IMR-90 (cell line): ENCODE measurements around the gene SKIC8. TPM values are rescaled to one million over a fixed set of nuclear protein-coding genes. Genes with fewer than 3 reads are reported as not detected.

Source experiments
- ATAC-seq: fragments of 200-7000 bp; cut with Tn5 transposase; 2 replicates; pipeline ENCODE4 v1.9.1; 2020; ENCODE audit warnings: low read depth, mild to moderate bottlenecking, moderate library complexity
- BruUV-seq: library from RNA; stranded (reverse); fragments of 400-500 nt; replicated peaks from 2 replicates; lab custom pipeline; 2021; lab: Mats Ljungman, UMichigan
- CTCF ChIA-PET: fragments of 300-600 bp; formaldehyde crosslinking; extraction: SDS; loops from one replicate; lab custom pipeline; 2021; ENCODE audit warnings: antibody characterized with exemption; lab: Yijun Ruan, JAX
- POLR2A ChIA-PET: fragments of 300-600 bp; sonication (Branson Sonifier 250); formaldehyde crosslinking; loops from one replicate; lab custom pipeline; 2022; ENCODE audit warnings: antibody characterized with exemption; ENCODE audit not compliant: unreplicated experiment; lab: Charles Lee
- DNase-seq: peaks from one replicate; pipeline ENCODE4 v3.0.0; 2013
- H2AFZ ChIP-seq: replicated peaks from 2 replicates; pipeline ENCODE3; 2013; ENCODE audit warnings: low read length, mild to moderate bottlenecking; ENCODE audit not compliant: poor library complexity
- H2AK5ac ChIP-seq: 2 replicates; pipeline ENCODE4 v1.6.1; 2013; ENCODE audit warnings: low read depth, low read length, inconsistent platforms
- H2AK9ac ChIP-seq: replicated peaks from 2 replicates; pipeline ENCODE3; 2013; ENCODE audit warnings: mild to moderate bottlenecking, low read depth, low read length, moderate library complexity; ENCODE audit not compliant: poor library complexity
- H2BK120ac ChIP-seq: 2 replicates; pipeline ENCODE4 v1.6.1; 2013; ENCODE audit warnings: low read depth, low read length, inconsistent platforms
- H2BK15ac ChIP-seq: 3 replicates; pipeline ENCODE4 v1.6.1; 2013; ENCODE audit warnings: low read depth, low read length, inconsistent platforms
- H2BK20ac ChIP-seq: 2 replicates; pipeline ENCODE4 v1.6.1; 2013; ENCODE audit warnings: low read depth, mild to moderate bottlenecking, inconsistent platforms, low read length, moderate library complexity
- H2BK5ac ChIP-seq: 2 replicates; pipeline ENCODE4 v1.6.1; 2013; ENCODE audit warnings: mild to moderate bottlenecking, low read depth, low read length, inconsistent platforms; ENCODE audit not compliant: poor library complexity, severe bottlenecking
- H3K14ac ChIP-seq: replicated peaks from 2 replicates; pipeline ENCODE4 v1.6.1; 2013; ENCODE audit warnings: low read depth, low read length, inconsistent platforms
- H3K18ac ChIP-seq: 2 replicates; pipeline ENCODE4 v1.6.1; 2013; ENCODE audit warnings: low read depth, low read length, control low read depth
- H3K23ac ChIP-seq: 2 replicates; pipeline ENCODE4 v1.6.1; 2013; ENCODE audit warnings: low read depth, low read length, inconsistent platforms
- H3K27ac ChIP-seq: 2 replicates; pipeline ENCODE4 v1.5.1; 2013; ENCODE audit warnings: mild to moderate bottlenecking, control low read depth, low read length; ENCODE audit not compliant: insufficient read depth
- H3K27me3 ChIP-seq: 2 replicates; pipeline ENCODE4 v1.6.1; 2013; ENCODE audit warnings: low read length; ENCODE audit not compliant: control insufficient read depth, insufficient read depth
- H3K36me3 ChIP-seq: 2 replicates; pipeline ENCODE4 v1.6.1; 2013; ENCODE audit warnings: low read length, mixed read lengths; ENCODE audit not compliant: control insufficient read depth, insufficient read depth
- H3K4ac ChIP-seq: 2 replicates; pipeline ENCODE4 v1.6.1; 2013; ENCODE audit warnings: low read depth, low read length, inconsistent platforms
- H3K4me1 ChIP-seq: 2 replicates; pipeline ENCODE4 v1.6.1; 2013; ENCODE audit warnings: low read length, mixed read lengths; ENCODE audit not compliant: control insufficient read depth, insufficient read depth
- H3K4me2 ChIP-seq: 2 replicates; pipeline ENCODE4 v1.6.1; 2013; ENCODE audit warnings: low read depth, mild to moderate bottlenecking, control low read depth, low read length, moderate library complexity
- H3K4me3 ChIP-seq: 2 replicates; pipeline ENCODE4 v1.5.1; 2013; ENCODE audit warnings: low read depth, mild to moderate bottlenecking, control low read depth, low read length, moderate library complexity; ENCODE audit not compliant: insufficient read depth
- H3K56ac ChIP-seq: 2 replicates; pipeline ENCODE4 v1.6.1; 2013; ENCODE audit warnings: low read length, inconsistent platforms; ENCODE audit not compliant: insufficient read depth; ENCODE audit errors: extremely low read depth
- H3K79me1 ChIP-seq, 2 experiments: 2 replicates each; pipeline ENCODE4 v1.6.1; 2013; ENCODE audit warnings: low read length in 2 of 2, inconsistent platforms in 1 of 2, low read depth in 1 of 2
- H3K9ac ChIP-seq: 2 replicates; pipeline ENCODE4 v1.6.1; 2013; ENCODE audit warnings: low read depth, low read length, control low read depth
- H3K9me1 ChIP-seq: 2 replicates; pipeline ENCODE4 v1.6.1; 2013; ENCODE audit warnings: low read length, inconsistent platforms; ENCODE audit not compliant: insufficient read depth
- H3K9me3 ChIP-seq: 2 replicates; pipeline ENCODE4 v1.6.1; 2013; ENCODE audit warnings: low read length; ENCODE audit not compliant: control insufficient read depth, insufficient read depth
- H4K20me1 ChIP-seq: 2 replicates; pipeline ENCODE4 v1.6.1; 2013; ENCODE audit warnings: low read length, inconsistent platforms; ENCODE audit not compliant: insufficient read depth
- H4K5ac ChIP-seq: 2 replicates; pipeline ENCODE4 v1.6.1; 2013; ENCODE audit warnings: mild to moderate bottlenecking, low read depth, low read length, control low read depth
- H4K8ac ChIP-seq, 2 experiments: 2 replicates each; pipeline ENCODE4 v1.6.1; 2013; ENCODE audit warnings: low read depth in 2 of 2, low read length in 2 of 2, control low read depth in 1 of 2, inconsistent platforms in 1 of 2
- H4K91ac ChIP-seq: 2 replicates; pipeline ENCODE4 v1.6.1; 2013; ENCODE audit warnings: low read depth, low read length, inconsistent platforms; ENCODE audit not compliant: insufficient read depth
- CEBPB ChIP-seq: IDR thresholded peaks from 2 replicates; pipeline ENCODE4 v1.6.1; 2012; ENCODE audit warnings: low read depth, low read length, improper control_type of control experiment
- MXI1 ChIP-seq: IDR thresholded peaks from 2 replicates; pipeline ENCODE4 v1.6.1; 2012; ENCODE audit warnings: low read depth, mild to moderate bottlenecking, low read length, moderate library complexity, borderline replicate concordance
- POLR2A ChIP-seq: IDR thresholded peaks from 2 replicates; pipeline ENCODE4 v1.6.1; 2012; ENCODE audit warnings: mild to moderate bottlenecking, low read depth, low read length
- USF2 ChIP-seq: fragments of 150-350 bp; IDR thresholded peaks from 2 replicates; pipeline ENCODE4 v1.6.1; 2017; ENCODE audit warnings: mild to moderate bottlenecking, antibody characterized with exemption, low read length, low read depth
- WGBS, 2 experiments: methylation state at CpG; one replicate each; pipeline versions ENCODE4 v1.1.5 to v1.1.7; 2013; ENCODE audit warnings: missing lambda C conversion rate in 2 of 2; ENCODE audit not compliant: insufficient read length in 1 of 2; ENCODE audit errors: extremely low coverage in 2 of 2; 5-methylcytosine and 5-hydroxymethylcytosine counted together
- dilution Hi-C: fragments of 300-500 bp; cut with HindIII; formaldehyde crosslinking; loops from one replicate; pipeline ENCODE4 v1.14.3; 2018; ENCODE audit warnings: low sequenced_read_pairs; ENCODE audit not compliant: unreplicated experiment
- in situ Hi-C: fragments of 300-500 bp; cut with MboI; formaldehyde crosslinking; loops from 3 replicates; pipeline ENCODE4 v1.14.3; 2019; ENCODE audit warnings: low sequenced_read_pairs, inconsistent platforms, mixed read lengths
- intact Hi-C: fragments of 100-400 bp; cut with micrococcal nuclease; formaldehyde crosslinking; loops from 2 replicates; pipeline ENCODE4 v1.10.0; 2022
- polyA plus RNA-seq, 3 experiments: library from polyadenylated mRNA; depleted of rRNA; stranded (reverse); fragments of >200 nt; gene quantifications; 2 replicates each; pipeline ENCODE4 v1.2.3, GENCODE V29; 2012; ENCODE audit warnings: low replicate concordance in 1 of 3
- total RNA-seq: library from RNA; depleted of rRNA; stranded (reverse); fragments of >200 nt; gene quantifications from 2 replicates; pipeline ENCODE4 v1.2.3, GENCODE V29; 2012

SKIC8 gene
- total and polyA plus RNA-seq, 2 of the 4 experiments (the other 2 are of a cell fraction): 72.2 to 124 TPM

DNA sequence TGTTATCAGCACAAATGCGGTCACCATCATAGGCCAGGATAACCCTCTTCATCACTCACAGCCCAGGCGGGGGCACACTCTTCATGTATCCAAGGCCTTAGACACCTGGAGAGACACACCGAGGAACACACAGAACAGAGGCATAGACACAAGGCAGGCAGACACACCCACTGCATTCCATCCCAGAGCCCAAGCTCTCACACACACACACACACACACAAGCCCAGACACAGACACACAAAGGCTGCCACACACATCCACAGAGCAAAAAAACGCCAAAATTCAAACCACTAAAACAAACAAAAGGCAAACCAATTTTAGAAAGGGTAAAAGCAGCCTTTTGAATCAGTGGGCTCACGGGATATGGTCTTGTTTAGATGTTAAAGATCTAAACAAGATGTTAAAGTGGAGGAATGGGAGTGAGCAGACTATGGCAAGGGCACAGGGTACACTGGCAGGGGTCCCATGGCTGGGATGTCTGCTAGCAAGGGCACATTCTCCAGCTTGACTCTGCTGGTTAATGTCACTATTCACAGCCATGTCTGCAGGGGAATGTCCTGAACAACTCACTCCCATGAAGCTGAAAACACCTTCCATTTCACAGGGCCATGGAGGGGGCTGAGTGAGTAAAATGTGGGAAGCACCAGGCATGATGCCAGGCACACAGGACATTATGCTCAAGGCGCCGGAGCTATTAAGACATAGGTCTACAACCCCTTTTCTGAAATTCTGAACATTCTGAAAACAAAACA is 25.9 kb upstream of the SKIC8 start:
- no peak overlapping the region for H3K14ac ChIP-seq
- no peak overlapping the region for H4K8ac ChIP-seq
- no peak overlapping the region for H3K4ac ChIP-seq
- no peak overlapping the region for H4K91ac ChIP-seq
- H3K9me3 ChIP-seq: no peaks in the 10 kb centered on the region
- no peak overlapping the region for H3K9ac ChIP-seq
- H3K23ac ChIP-seq: no peak overlapping the region
- H3K79me1 ChIP-seq: no peaks in the 10 kb centered on the region
- DNase-seq: peak; percentile 20
- no peak overlapping the region for H3K27ac ChIP-seq
- no peak overlapping the region for H3K56ac ChIP-seq
- dilution Hi-C loops: no loop called here
- no peaks in the 10 kb centered on the region for H4K20me1 ChIP-seq
- H2BK15ac ChIP-seq: no peak overlapping the region
- no peak overlapping the region for H2BK20ac ChIP-seq
- no peak overlapping the region for H3K4me3 ChIP-seq
- H2AK9ac ChIP-seq: no peak overlapping the region
- ATAC-seq: 0 out of 2 replicates have a peak, but pooled peaks have one; percentile 36
- in situ Hi-C loops: no loop called here
- peaks cover 14% of the 10 kb centered on the region for H3K9me1 ChIP-seq
- no peak overlapping the region for H4K5ac ChIP-seq
- POLR2A ChIA-PET: no interaction called here
- WGBS, 2 experiments: 40% methylated on average over 1 of the region's 7 CpGs; no CpG with 5 or more reads in 1 of the 2 experiments
- no peak for TF ChIP-seq POLR2A
- TF ChIP-seq USF2: no peak
- TF ChIP-seq CEBPB: no peak
- no peak for TF ChIP-seq MXI1
- peak overlapping the region; percentile 70 for H2AFZ ChIP-seq
- intact Hi-C loops: no loop called here
- no peaks in the 10 kb centered on the region for H3K36me3 ChIP-seq
- CTCF ChIA-PET: no interaction called here
- H3K4me1 ChIP-seq: peaks cover 4% of the 10 kb centered on the region; the same call in 1 of the 2 replicates
- H3K27me3 ChIP-seq: peaks cover 19% of the 10 kb centered on the region; the same call in 1 of the 2 replicates
- no peak overlapping the region for H2AK5ac ChIP-seq
- no TSS peak for BruUV-seq
- H3K4me2 ChIP-seq: no peak overlapping the region
- H2BK120ac ChIP-seq: no peak overlapping the region
- H2BK5ac ChIP-seq: no peak overlapping the region
- H3K18ac ChIP-seq: no peak overlapping the region
